Measurements from ENCODE around the gene RBM18. TPM values are rescaled to one million over a fixed set of nuclear protein-coding genes. Genes with fewer than 3 reads are reported as not detected.

RBM18 gene
- total RNA-seq, 1 experiment from 2014 or later, result 32.5 TPM

DNA sequence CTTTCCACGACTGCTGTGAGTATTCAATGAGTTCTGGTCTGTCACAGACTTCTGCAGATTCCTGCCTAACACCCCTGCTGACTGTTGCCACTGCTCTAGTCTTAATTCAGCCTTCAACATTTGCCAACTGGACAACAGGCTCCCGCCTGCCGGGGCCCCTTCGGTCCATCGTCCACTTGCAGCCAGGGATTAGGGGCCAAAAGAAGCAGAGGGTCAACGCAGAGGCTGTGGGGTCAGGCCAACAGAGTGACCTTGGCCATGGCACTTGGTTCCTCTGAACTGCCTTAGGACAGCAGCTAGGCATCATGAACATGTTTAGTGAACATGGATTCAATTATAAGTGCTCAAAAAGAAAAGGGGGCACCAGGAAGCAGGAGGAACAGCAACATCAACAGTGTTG lies 76.3 kb downstream of the RBM18 start:
- H3K4me2 ChIP-seq (ENCODE audit: low read length), result no peak overlapping the region
- no peaks in the 10 kb centered on the region for H3K79me2 ChIP-seq (ENCODE audit: insufficient read depth, low read length)
- H3K9me3 ChIP-seq (ENCODE audit: control insufficient read depth in 1 of 2, insufficient read depth in 1 of 2, low read depth in 1 of 2, low read length in 2 of 2), result no peaks in the 10 kb centered on the region
- H2AFZ ChIP-seq (ENCODE audit: low read depth, low read length, poor library complexity, severe bottlenecking), result no peak overlapping the region
- TF ChIP-seq ZFX (IDR thresholded peaks at IDR 0.05), result no peak
- TF ChIP-seq TCF7L2 (IDR thresholded peaks at IDR 0.05; ENCODE audit: borderline replicate concordance, extremely low read depth, insufficient read depth, insufficient read length), result no peak
- no peak for TF ChIP-seq MAX (IDR thresholded peaks at IDR 0.05)
- TF ChIP-seq REST (IDR thresholded peaks at IDR 0.05; ENCODE audit: low read depth), result no peak
- ChIA-PET POLR2A (no interaction called here), RAD21 (ENCODE audit: low non-redundant PET in 1 of 2, low total read pairs in 2 of 2, uncharacterized antibody in 2 of 2, unreplicated experiment in 2 of 2) (no interaction called here), CTCF (no interaction called here)
- no peak overlapping the region for H3K4me3 ChIP-seq (replicated peaks in 1 of 2; ENCODE audit: low read depth in 1 of 2, low read length in 2 of 2)
- H3K36me3 ChIP-seq (ENCODE audit: control insufficient read depth in 1 of 2, insufficient read depth in 2 of 2, low read length in 2 of 2), result no peaks in the 10 kb centered on the region
- no peaks in the 10 kb centered on the region for H3K9me2 ChIP-seq (ENCODE audit: insufficient read depth)
- no TSS peak for BruUV-seq (replicated peaks)
- no peak overlapping the region for H3K9ac ChIP-seq (ENCODE audit: low read length)
- ATAC-seq, result no peak
- peaks cover 5% of the 10 kb centered on the region; the same call in 1 of the 2 replicates for H3K27me3 ChIP-seq (ENCODE audit: insufficient read depth, low read length)
- H4K20me1 ChIP-seq (ENCODE audit: insufficient read depth), result no peaks in the 10 kb centered on the region
- DNase-seq (ENCODE audit: low read depth, low spot score), result no peak
- no peaks in the 10 kb centered on the region for H3K4me1 ChIP-seq (ENCODE audit: control insufficient read depth in 1 of 2, insufficient read depth in 2 of 2, low read length in 2 of 2)
- intact Hi-C loops (cut with micrococcal nuclease), result no loop called here
- H3K27ac ChIP-seq (ENCODE audit: low read depth, low read length), result no peak overlapping the region

Other genes with a start within 250 kb of the RBM18 start
- gene TTLL11, start 171.5 kb downstream of the RBM18 start, total RNA-seq (2021; ENCODE audit: unreplicated experiment), result 2.2 TPM
- gene NDUFA8, start 105.1 kb downstream of the RBM18 start, total RNA-seq (2021; ENCODE audit: unreplicated experiment), result 84.5 TPM
- gene MORN5, start 104.9 kb downstream of the RBM18 start, total RNA-seq (2021; ENCODE audit: unreplicated experiment), result not detected
- gene LHX6, start 35.9 kb downstream of the RBM18 start, total RNA-seq (2021; ENCODE audit: unreplicated experiment), result 4.1 TPM
- gene MRRF, start within 50 bp of the RBM18 start, total RNA-seq (2021; ENCODE audit: unreplicated experiment), result 88.6 TPM
- 3.5 TPM for gene PTGS1, start 106.2 kb upstream of the RBM18 start, total RNA-seq (2021; ENCODE audit: unreplicated experiment)
- gene OR1J1, start 213.1 kb upstream of the RBM18 start, total RNA-seq (2021; ENCODE audit: unreplicated experiment), result not detected
- not detected for gene OR1J2, start 246.0 kb upstream of the RBM18 start, total RNA-seq (2021; ENCODE audit: unreplicated experiment)

All from HCT116 (cell line).